MM.1S (cell line): ENCODE measurements around the gene AZI2.

ENCODE experiments used
- DNase-seq: peaks from one replicate; pipeline ENCODE4 v3.0.0-alpha.2; 2015
- H2AFZ ChIP-seq: fragments of 300-600 bp; sonication (generic); 2 replicates; pipeline ENCODE4 v1.6.0; 2016; ENCODE audit warnings: antibody characterized with exemption, low read length
- H3F3A ChIP-seq: fragments of 300-600 bp; sonication (generic); 2 replicates; pipeline ENCODE4 v1.6.1; 2016; ENCODE audit warnings: mild to moderate bottlenecking, antibody characterized with exemption, low read length, moderate library complexity, mixed read lengths; ENCODE audit not compliant: insufficient read depth
- H3K27ac ChIP-seq: fragments of 300-600 bp; sonication (generic); 2 replicates; pipeline ENCODE4 v1.5.1; 2016; ENCODE audit warnings: mild to moderate bottlenecking, low read length
- H3K27me3 ChIP-seq: fragments of 300-600 bp; sonication (generic); replicated peaks from 2 replicates; pipeline ENCODE4 v1.6.0; 2016; ENCODE audit warnings: low read length; ENCODE audit not compliant: insufficient read depth
- H3K36me3 ChIP-seq: fragments of 300-600 bp; sonication (generic); replicated peaks from 2 replicates; pipeline ENCODE4 v1.6.1; 2016; ENCODE audit warnings: mild to moderate bottlenecking, low read length, mixed read lengths; ENCODE audit not compliant: insufficient read depth
- H3K4me1 ChIP-seq: fragments of 300-600 bp; sonication (generic); 2 replicates; pipeline ENCODE4 v1.6.1; 2016; ENCODE audit warnings: low read length, mixed read lengths
- H3K4me2 ChIP-seq: fragments of 300-600 bp; sonication (generic); 2 replicates; pipeline ENCODE4 v1.6.0; 2016; ENCODE audit warnings: low read depth, low read length
- H3K4me3 ChIP-seq: fragments of 300-600 bp; sonication (generic); 2 replicates; pipeline ENCODE4 v1.5.1; 2016; ENCODE audit warnings: low read length, mixed read lengths
- H3K79me2 ChIP-seq: fragments of 300-600 bp; sonication (generic); 2 replicates; pipeline ENCODE4 v1.6.1; 2016; ENCODE audit warnings: mixed run types, low read length, mixed read lengths
- H3K9ac ChIP-seq: fragments of 300-600 bp; sonication (generic); 2 replicates; pipeline ENCODE4 v1.6.1; 2016; ENCODE audit warnings: low read length, mixed read lengths
- H3K9me2 ChIP-seq: fragments of 300-600 bp; sonication (generic); replicated peaks from 2 replicates; pipeline ENCODE4 v1.6.1; 2016; ENCODE audit warnings: mild to moderate bottlenecking, low read length, mixed read lengths; ENCODE audit not compliant: insufficient read depth
- H3K9me3 ChIP-seq: fragments of 300-600 bp; sonication (generic); replicated peaks from 2 replicates; pipeline ENCODE4 v1.6.1; 2016; ENCODE audit warnings: mild to moderate bottlenecking, low read length, mixed read lengths; ENCODE audit not compliant: insufficient read depth
- H4K20me1 ChIP-seq: fragments of 300-600 bp; sonication (generic); 2 replicates; pipeline ENCODE4 v1.6.1; 2016; ENCODE audit warnings: mild to moderate bottlenecking, low read length, moderate library complexity, mixed read lengths; ENCODE audit not compliant: insufficient read depth
- CTCF ChIP-seq: fragments of 300-600 bp; sonication (generic); IDR thresholded peaks from 2 replicates; pipeline ENCODE4 v1.5.1; 2016; ENCODE audit warnings: antibody characterized with exemption, low read length, mixed read lengths
- EZH2 ChIP-seq: fragments of 300-600 bp; sonication (generic); optimal IDR thresholded peaks from 2 replicates; pipeline ENCODE3; 2017; ENCODE audit warnings: low read depth, mild to moderate bottlenecking, antibody characterized with exemption, low read length, mixed read lengths
- EZH2phosphoT487 ChIP-seq: fragments of 300-600 bp; sonication (generic); IDR thresholded peaks from 2 replicates; pipeline ENCODE4 v1.6.1; 2018; ENCODE audit warnings: antibody characterized with exemption, low read length

AZI2 gene

DNA sequence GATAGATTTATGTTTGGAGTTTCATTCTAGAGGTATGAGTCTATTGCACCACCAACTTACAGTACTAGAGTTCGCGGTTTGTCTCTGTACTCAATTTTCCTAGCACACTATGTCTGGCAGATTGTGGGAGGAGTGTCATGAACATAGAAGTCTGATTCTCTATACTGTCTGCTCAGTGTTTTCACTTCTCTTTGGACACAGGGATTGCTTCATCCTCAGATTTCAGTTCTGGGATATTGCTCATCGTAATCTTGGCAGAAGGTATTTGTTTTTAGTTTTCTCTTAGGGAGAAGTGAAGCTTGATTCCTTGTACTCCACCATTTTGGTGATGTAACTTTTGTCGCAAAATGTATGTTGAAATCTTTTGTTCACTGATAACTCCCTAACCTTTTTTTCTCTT is 27.8 kb upstream of the AZI2 start:
- H3K9ac ChIP-seq: no peak overlapping the region
- no peaks in the 10 kb centered on the region for H3K9me2 ChIP-seq
- no peak overlapping the region for H3K4me2 ChIP-seq
- no peaks in the 10 kb centered on the region for H3K27me3 ChIP-seq
- H3K4me3 ChIP-seq: no peak overlapping the region
- no peaks in the 10 kb centered on the region for H3K4me1 ChIP-seq
- H3K9me3 ChIP-seq: no peaks in the 10 kb centered on the region
- no peaks in the 10 kb centered on the region for H4K20me1 ChIP-seq
- no peaks in the 10 kb centered on the region for H3K79me2 ChIP-seq
- no peaks in the 10 kb centered on the region for H3K36me3 ChIP-seq
- no peak for TF ChIP-seq EZH2phosphoT487
- H3K27ac ChIP-seq: no peak overlapping the region
- no peaks in the 10 kb centered on the region for H3F3A ChIP-seq
- DNase-seq: no peak
- H2AFZ ChIP-seq: no peak overlapping the region

GRCh38 chr3:28349469-28350000 is 911 bp upstream of the AZI2 start:
- H3K79me2 ChIP-seq: peaks cover 47% of the 10 kb centered on the region
- H3K36me3 ChIP-seq: no peaks in the 10 kb centered on the region
- no peaks in the 10 kb centered on the region for H3F3A ChIP-seq
- H3K4me2 ChIP-seq: peak overlapping the region; percentile 82
- H3K4me3 ChIP-seq: peak overlapping the region; percentile 95
- peak overlapping the region; percentile 94; the same call in 1 of the 2 replicates for H3K27ac ChIP-seq
- H3K9me3 ChIP-seq: no peaks in the 10 kb centered on the region
- peak overlapping the region; percentile 99; the same call in 1 of the 2 replicates for H3K9ac ChIP-seq
- H3K9me2 ChIP-seq: no peaks in the 10 kb centered on the region
- DNase-seq: no peak
- TF ChIP-seq EZH2phosphoT487: no peak
- TF ChIP-seq CTCF: no peak
- no peak for TF ChIP-seq EZH2
- peak overlapping the region; percentile 97 for H2AFZ ChIP-seq
- H3K4me1 ChIP-seq: peaks cover 18% of the 10 kb centered on the region
- H3K27me3 ChIP-seq: no peaks in the 10 kb centered on the region
- no peaks in the 10 kb centered on the region for H4K20me1 ChIP-seq

GRCh38 chr3:28348265-28348628 is 377 bp downstream of the AZI2 start:
- Histone ChIP-seq H3K4me2 (peak overlapping the region; percentile 82), H3K79me2 (peaks cover 47% of the 10 kb centered on the region), H4K20me1 (no peaks in the 10 kb centered on the region), H3K9ac (peak overlapping the region; percentile 99), H3K4me1 (peaks cover 18% of the 10 kb centered on the region), H3K27me3 (no peaks in the 10 kb centered on the region), H2AFZ (peak overlapping the region; percentile 97), H3K4me3 (peak overlapping the region; percentile 95), H3K36me3 (no peaks in the 10 kb centered on the region), H3F3A (no peaks in the 10 kb centered on the region), H3K27ac (peak overlapping the region; percentile 94), H3K9me3 (no peaks in the 10 kb centered on the region), H3K9me2 (no peaks in the 10 kb centered on the region)
- TF ChIP-seq CTCF (no peak), EZH2 (no peak), EZH2phosphoT487 (no peak)
- DNase-seq: no peak

DNA sequence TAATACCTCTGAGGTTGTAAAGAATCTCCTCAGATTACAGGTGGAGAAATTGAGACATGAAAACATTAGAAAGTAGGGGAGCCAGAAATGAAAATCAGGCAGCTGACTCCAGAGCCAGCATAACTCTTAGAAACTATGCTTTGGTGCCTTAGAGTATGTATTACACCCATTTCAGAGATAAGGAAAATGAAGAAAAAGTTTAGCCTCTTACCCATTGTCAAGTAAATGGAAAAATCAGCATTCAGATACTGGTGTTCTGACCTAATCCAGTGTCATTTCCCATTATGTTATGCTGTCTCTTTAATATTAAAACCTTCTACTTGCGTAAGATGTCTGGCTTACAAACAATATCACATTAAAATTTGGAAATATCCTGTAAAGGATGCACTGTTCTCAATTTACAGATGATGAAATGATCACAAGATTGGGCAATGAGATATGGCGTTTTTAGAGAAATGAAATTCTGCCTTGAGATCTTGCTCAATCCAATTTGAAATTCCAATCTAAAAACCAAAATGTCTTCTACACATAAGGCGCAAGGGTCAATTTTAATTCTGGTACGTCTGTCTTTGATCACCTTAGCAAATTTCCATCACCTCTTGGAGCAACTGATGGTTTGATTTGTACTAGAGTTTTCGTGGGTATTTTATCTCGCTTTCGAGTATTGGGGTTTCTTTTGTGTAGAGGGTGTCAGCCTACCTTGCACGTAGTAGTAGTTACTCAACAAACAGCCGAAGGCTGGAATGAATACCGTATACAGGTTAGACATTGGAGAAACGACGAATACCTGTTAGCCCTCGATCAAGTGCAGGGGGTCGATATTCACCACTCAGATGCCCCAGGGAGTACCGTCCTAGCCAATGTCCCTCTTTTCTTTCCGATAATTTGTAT is 1.0 kb downstream of the AZI2 start:
- Histone ChIP-seq H3K4me3 (peak overlapping the region; percentile 95), H4K20me1 (no peaks in the 10 kb centered on the region), H3F3A (no peaks in the 10 kb centered on the region), H2AFZ (peak overlapping the region; percentile 97), H3K36me3 (no peaks in the 10 kb centered on the region), H3K4me1 (peaks cover 23% of the 10 kb centered on the region), H3K9me2 (no peaks in the 10 kb centered on the region), H3K79me2 (peaks cover 51% of the 10 kb centered on the region), H3K9me3 (no peaks in the 10 kb centered on the region), H3K27me3 (no peaks in the 10 kb centered on the region), H3K4me2 (peak overlapping the region; percentile 82), H3K27ac (peak overlapping the region; percentile 94; the same call in 1 of the 2 replicates), H3K9ac (peak overlapping the region; percentile 99)
- TF ChIP-seq CTCF (no peak), EZH2phosphoT487 (no peak), EZH2 (no peak)
- DNase-seq: no peak
